Peyer's patch (tissue), 4 donors: ENCODE results near the gene GCLM. TPM values are rescaled to one million over a fixed set of nuclear protein-coding genes. Genes with fewer than 3 reads are reported as not detected.

Experiments
- DNase-seq, 3 donors: peaks; one replicate each; pipeline ENCODE4 v3.0.0-alpha.2; 2017 to 2019
- H3K27ac ChIP-seq, 4 donors: fragments of 200-600 bp; sonication (generic); one replicate each; pipeline ENCODE4 v1.5.1; 2016 to 2019
- H3K27me3 ChIP-seq, 2 donors: fragments of 200-600 bp; sonication (generic); one replicate each; pipeline ENCODE4 v1.5.1; 2019
- H3K36me3 ChIP-seq, 3 donors: fragments of 200-600 bp; sonication (generic); one replicate each; pipeline ENCODE4 v1.5.1; 2016 to 2019
- H3K4me1 ChIP-seq, 4 donors: fragments of 200-600 bp; sonication (generic); one replicate each; pipeline ENCODE4 v1.5.1; 2016 to 2019
- H3K4me3 ChIP-seq, 4 donors: fragments of 200-600 bp; sonication (generic); 1 replicate in 3 of 4; 2 replicates in 1 of 4; pipeline ENCODE4 v1.5.1; 2016 to 2019; ENCODE audit warnings: mild to moderate bottlenecking in 1 of 4
- H3K9me3 ChIP-seq, 4 donors: fragments of 200-600 bp; sonication (generic); one replicate each; pipeline ENCODE4 v1.5.1; 2016 to 2019; ENCODE audit warnings: mild to moderate bottlenecking in 1 of 4
- CTCF ChIP-seq, 6 experiments: fragments of 450-650 bp in 4 of 6; fragments of 200-600 bp in 2 of 6; sonication (generic) in 1 of 6; IDR thresholded peaks; one replicate each; pipeline ENCODE4 v1.5.1; 2017 to 2019; ENCODE audit warnings: antibody characterized with exemption in 6 of 6, mild to moderate bottlenecking in 3 of 6, moderate library complexity in 1 of 6
- POLR2A ChIP-seq, 2 donors: fragments of 450-650 bp; IDR thresholded peaks; one replicate each; pipeline ENCODE4 v1.5.1; 2017; ENCODE audit warnings: antibody characterized with exemption in 2 of 2, mild to moderate bottlenecking in 2 of 2, moderate library complexity in 2 of 2
- total RNA-seq, 4 donors: library from RNA; depleted of rRNA; stranded (reverse); fragments of >200 nt; gene quantifications; one replicate each; pipeline ENCODE4 v1.1.0, GENCODE V29; 2016

The GCLM gene
- total RNA-seq, 4 donors from 2014 or later, result 14.0 to 56.2 (median 17.9) TPM

GRCh38 chr1:93880731-93881130 lies 28.5 kb downstream of the GCLM start:
- DNase-seq, result no peak
- no peak overlapping the region for H3K4me3 ChIP-seq
- no peaks in the 10 kb centered on the region for H3K27me3 ChIP-seq
- H3K36me3 ChIP-seq, result peaks cover 0 to 18% (median 0%) of the 10 kb centered on the region in 3 donors
- H3K4me1 ChIP-seq, result peaks cover 0 to 32% (median 10%) of the 10 kb centered on the region in 4 donors
- no peaks in the 10 kb centered on the region for H3K9me3 ChIP-seq
- TF ChIP-seq CTCF (IDR thresholded peaks at IDR 0.05), result no peak
- no peak for TF ChIP-seq POLR2A (IDR thresholded peaks at IDR 0.05)
- no peak overlapping the region for H3K27ac ChIP-seq

- no peaks in the 10 kb centered on the region for H3K9me3 ChIP-seq
- peaks cover 0 to 35% (median 0%) of the 10 kb centered on the region in 3 donors for H3K36me3 ChIP-seq
- DNase-seq, result peak; percentile 89 to 96 (median 92)
- TF ChIP-seq CTCF (IDR thresholded peaks at IDR 0.05) (no peak), POLR2A (IDR thresholded peaks at IDR 0.05) (peak; percentile 71 to 74)
- no peaks in the 10 kb centered on the region for H3K27me3 ChIP-seq
- H3K4me3 ChIP-seq, result peak within 1 kb of the TSS; percentile 57 to 99 (median 80)
- peaks cover 0 to 32% (median 10%) of the 10 kb centered on the region in 4 donors for H3K4me1 ChIP-seq
- H3K27ac ChIP-seq, result peak within 1 kb of the TSS; percentile 79 to 94 (median 90)
These were observed 30.2 kb downstream of the GCLM start, which contains the start of gene DNTTIP2 for GRCh38 chr1:93878889-93879586. DNTTIP2 (minus strand) TSS chr1:93879206; CDS start chr1:93879148, 58 bp downstream.

- H3K4me3 ChIP-seq, result peak overlapping the region; percentile 57 to 99 (median 80)
- peak; percentile 52 to 83 (median 69) for DNase-seq
- peaks cover 0 to 32% (median 10%) of the 10 kb centered on the region in 4 donors for H3K4me1 ChIP-seq
- H3K27ac ChIP-seq, result peak overlapping the region; percentile 79 to 94 (median 90)
- H3K36me3 ChIP-seq, result peaks cover 0 to 41% (median 0%) of the 10 kb centered on the region in 3 donors
- H3K27me3 ChIP-seq, result no peaks in the 10 kb centered on the region
- no peaks in the 10 kb centered on the region for H3K9me3 ChIP-seq
- TF ChIP-seq CTCF (IDR thresholded peaks at IDR 0.05), result no peak
- no peak for TF ChIP-seq POLR2A (IDR thresholded peaks at IDR 0.05)
These were observed 30.7 kb downstream of the GCLM start for GRCh38 chr1:93878501-93878888.

- H3K4me3 ChIP-seq, result no peak overlapping the region
- no peaks in the 10 kb centered on the region for H3K9me3 ChIP-seq
These were observed 31.7 kb downstream of the GCLM start for GRCh38 chr1:93877529-93877928.

GRCh38 chr1:93876244-93876643 lies 33.0 kb downstream of the GCLM start:
- no peak for TF ChIP-seq POLR2A (IDR thresholded peaks at IDR 0.05)
- TF ChIP-seq CTCF (IDR thresholded peaks at IDR 0.05), result no peak
- H3K27ac ChIP-seq, result no peak overlapping the region
- DNase-seq, result no peak
- H3K9me3 ChIP-seq, result no peaks in the 10 kb centered on the region
- H3K4me1 ChIP-seq, result peaks cover 0 to 32% (median 10%) of the 10 kb centered on the region in 4 donors
- H3K27me3 ChIP-seq, result no peaks in the 10 kb centered on the region
- no peak overlapping the region for H3K4me3 ChIP-seq
- H3K36me3 ChIP-seq, result peaks cover 0 to 61% (median 5%) of the 10 kb centered on the region in 3 donors

More at GRCh38 chr1:93877529-93877928, 31.7 kb downstream of the GCLM start:
- peaks cover 0 to 32% (median 10%) of the 10 kb centered on the region in 4 donors for H3K4me1 ChIP-seq
- H3K36me3 ChIP-seq, result peaks cover 0 to 48% (median 0%) of the 10 kb centered on the region in 3 donors
- no peak for DNase-seq
- H3K27me3 ChIP-seq, result no peaks in the 10 kb centered on the region
- TF ChIP-seq POLR2A (IDR thresholded peaks at IDR 0.05) (no peak), CTCF (IDR thresholded peaks at IDR 0.05) (no peak)
- H3K27ac ChIP-seq, result no peak overlapping the region
